SJCRH30 (cell line): Measurements from ENCODE around the gene CCDC183. TPM values are rescaled to one million over a fixed set of nuclear protein-coding genes. Genes with fewer than 3 reads are reported as not detected.

Experiments used
- DNase-seq, 2 experiments: peaks; one replicate each; pipeline ENCODE4 v3.0.0-alpha.2; 2015 to 2020
- H3K27ac ChIP-seq: fragments of 250-450 bp; sonication (Bioruptor Pico); 2 replicates; pipeline ENCODE4 v1.5.1; 2020; ENCODE audit warnings: mild to moderate bottlenecking, moderate library complexity
- H3K27me3 ChIP-seq: fragments of 250-450 bp; sonication (Bioruptor Pico); 2 replicates; pipeline ENCODE4 v1.5.1; 2020; ENCODE audit warnings: mild to moderate bottlenecking, moderate library complexity
- H3K36me3 ChIP-seq: fragments of 250-450 bp; sonication (Bioruptor Pico); 2 replicates; pipeline ENCODE4 v1.5.1; 2020; ENCODE audit warnings: mild to moderate bottlenecking, moderate library complexity
- H3K4me1 ChIP-seq: fragments of 250-450 bp; sonication (Bioruptor Pico); 2 replicates; pipeline ENCODE4 v1.5.1; 2020; ENCODE audit warnings: mild to moderate bottlenecking, moderate library complexity
- H3K4me3 ChIP-seq: fragments of 250-450 bp; sonication (Bioruptor Pico); 2 replicates; pipeline ENCODE4 v1.5.1; 2020; ENCODE audit warnings: mild to moderate bottlenecking, moderate library complexity
- H3K9me3 ChIP-seq: fragments of 250-450 bp; sonication (Bioruptor Pico); replicated peaks from 2 replicates; pipeline ENCODE4 v1.5.1; 2020; ENCODE audit warnings: mild to moderate bottlenecking, moderate library complexity
- total RNA-seq: library from RNA; depleted of rRNA; stranded (reverse); fragments of >200 nt; shearing (Covaris generic); gene quantifications from 2 replicates; pipeline ENCODE4 v1.2.3, GENCODE V29; 2014

The CCDC183 gene
- total RNA-seq, 1 experiment from 2014 or later = 0.14 TPM

DNA sequence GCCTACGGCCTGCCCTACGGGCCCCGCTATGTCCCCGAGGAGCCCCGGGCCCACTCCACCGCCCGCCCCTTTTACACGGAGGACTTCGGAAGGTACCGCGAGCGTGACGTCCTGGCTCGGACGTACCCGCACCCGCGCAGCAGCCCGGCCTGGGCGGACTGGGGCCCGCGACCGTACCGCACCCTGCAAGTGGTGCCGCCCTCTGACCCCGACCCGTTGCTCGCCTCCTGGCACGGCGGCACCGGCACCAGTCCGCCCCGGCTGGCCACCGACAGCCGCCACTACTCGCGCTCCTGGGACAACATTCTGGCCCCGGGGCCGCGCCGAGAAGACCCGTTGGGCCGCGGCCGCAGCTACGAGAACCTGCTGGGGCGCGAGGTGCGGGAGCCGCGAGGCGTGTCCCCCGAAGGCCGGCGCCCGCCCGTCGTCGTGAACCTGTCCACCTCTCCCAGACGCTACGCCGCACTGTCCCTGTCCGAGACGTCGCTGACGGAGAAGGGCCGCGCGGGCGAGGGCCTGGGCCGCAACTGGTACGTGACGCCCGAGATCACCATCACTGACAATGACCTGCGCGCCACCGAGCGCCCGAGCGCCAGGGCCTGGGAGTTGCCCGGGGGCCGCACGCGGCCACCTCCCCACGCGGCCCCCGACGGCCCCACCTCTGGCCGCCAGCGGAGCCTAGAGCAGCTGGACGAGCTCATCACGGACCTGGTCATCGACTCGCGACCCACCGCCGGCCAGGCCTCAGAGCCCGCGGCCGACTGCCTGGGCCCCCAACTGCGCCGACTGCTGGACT lies 49.5 kb downstream of the CCDC183 start:
- Histone ChIP-seq H3K9me3 (no peaks in the 10 kb centered on the region), H3K27ac (no peak overlapping the region), H3K27me3 (no peaks in the 10 kb centered on the region), H3K36me3 (no peaks in the 10 kb centered on the region), H3K4me3 (no peak overlapping the region), H3K4me1 (peaks cover 18% of the 10 kb centered on the region)
- DNase-seq = no peak

- Histone ChIP-seq H3K27me3 (no peaks in the 10 kb centered on the region), H3K36me3 (no peaks in the 10 kb centered on the region), H3K4me1 (peaks cover 9% of the 10 kb centered on the region), H3K9me3 (no peaks in the 10 kb centered on the region), H3K4me3 (no peak overlapping the region), H3K27ac (no peak overlapping the region)
- DNase-seq = no peak
Measured at GRCh38 chr9:136846376-136847087, 50.4 kb downstream of the CCDC183 start.

DNA sequence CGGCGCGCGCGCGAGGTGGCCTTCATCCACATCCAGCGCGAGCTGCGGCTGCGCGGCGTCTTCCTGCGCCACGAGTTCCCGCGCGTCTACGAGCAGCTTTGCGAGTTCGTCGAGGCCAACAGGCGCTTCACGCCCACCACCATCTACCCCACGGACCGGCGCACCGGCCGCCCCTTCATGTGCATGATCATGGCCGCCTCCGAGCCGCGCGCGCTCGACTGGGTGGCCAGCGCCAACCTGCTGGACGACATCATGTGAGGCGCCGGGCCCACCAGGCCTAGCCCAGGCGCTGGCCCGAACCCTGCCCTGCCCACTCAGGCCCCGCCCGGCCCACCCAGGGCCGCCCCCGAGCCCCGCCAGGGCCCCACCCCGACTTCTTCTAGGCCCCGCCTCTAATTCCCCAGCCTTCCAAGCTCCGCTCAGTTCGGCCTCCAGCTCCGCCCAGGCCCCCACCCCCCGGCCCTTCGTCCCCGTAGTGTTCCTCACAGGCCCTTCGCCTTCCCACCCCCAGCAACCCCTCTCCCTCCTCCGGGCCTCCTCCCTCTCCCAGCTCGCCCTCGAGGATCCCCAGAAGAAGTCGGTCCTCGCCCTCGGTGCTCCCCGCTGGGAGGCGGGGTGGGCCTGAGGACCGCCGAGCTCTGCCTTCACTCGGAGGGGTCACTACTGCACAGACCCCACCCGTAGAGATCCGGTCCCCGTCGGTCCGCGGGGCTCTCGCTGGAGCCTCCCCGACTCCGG lies 51.1 kb downstream of the CCDC183 start:
- H3K27me3 ChIP-seq = no peaks in the 10 kb centered on the region
- no peaks in the 10 kb centered on the region for H3K36me3 ChIP-seq
- no peak for DNase-seq
- peaks cover 6% of the 10 kb centered on the region for H3K4me1 ChIP-seq
- no peaks in the 10 kb centered on the region for H3K9me3 ChIP-seq
- no peak overlapping the region for H3K27ac ChIP-seq
- peak overlapping the region; percentile 69 for H3K4me3 ChIP-seq

DNA sequence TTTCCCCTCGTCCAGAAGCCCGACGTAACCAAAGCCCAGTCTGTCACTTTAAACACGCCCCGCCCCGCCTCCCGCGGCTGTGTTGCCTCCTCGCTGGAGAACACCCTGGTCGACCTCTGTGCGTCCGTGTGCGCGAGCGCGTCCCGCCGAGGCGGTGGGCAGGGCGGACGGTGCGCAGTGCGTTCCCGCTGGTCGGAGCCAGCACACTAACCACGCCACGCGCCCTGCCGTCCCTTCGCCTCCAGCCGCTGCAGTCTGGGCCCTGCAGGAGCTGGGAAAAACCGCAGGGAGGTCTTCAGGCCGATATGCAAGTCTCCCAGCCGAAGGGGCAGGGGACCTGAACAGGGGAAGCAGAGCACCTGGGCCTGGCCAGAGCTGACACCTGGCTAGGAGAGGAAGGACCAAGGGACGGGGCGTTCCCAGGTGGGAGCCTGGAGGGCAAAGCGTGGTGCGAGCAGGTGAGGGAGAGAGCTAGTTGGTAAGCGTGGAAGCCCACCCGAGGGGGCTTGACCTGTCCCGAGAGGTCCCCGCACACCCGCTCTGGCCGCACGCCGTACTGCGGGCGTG lies 51.8 kb downstream of the CCDC183 start:
- peak overlapping the region; percentile 69 for H3K4me3 ChIP-seq
- no peak overlapping the region for H3K27ac ChIP-seq

DNA sequence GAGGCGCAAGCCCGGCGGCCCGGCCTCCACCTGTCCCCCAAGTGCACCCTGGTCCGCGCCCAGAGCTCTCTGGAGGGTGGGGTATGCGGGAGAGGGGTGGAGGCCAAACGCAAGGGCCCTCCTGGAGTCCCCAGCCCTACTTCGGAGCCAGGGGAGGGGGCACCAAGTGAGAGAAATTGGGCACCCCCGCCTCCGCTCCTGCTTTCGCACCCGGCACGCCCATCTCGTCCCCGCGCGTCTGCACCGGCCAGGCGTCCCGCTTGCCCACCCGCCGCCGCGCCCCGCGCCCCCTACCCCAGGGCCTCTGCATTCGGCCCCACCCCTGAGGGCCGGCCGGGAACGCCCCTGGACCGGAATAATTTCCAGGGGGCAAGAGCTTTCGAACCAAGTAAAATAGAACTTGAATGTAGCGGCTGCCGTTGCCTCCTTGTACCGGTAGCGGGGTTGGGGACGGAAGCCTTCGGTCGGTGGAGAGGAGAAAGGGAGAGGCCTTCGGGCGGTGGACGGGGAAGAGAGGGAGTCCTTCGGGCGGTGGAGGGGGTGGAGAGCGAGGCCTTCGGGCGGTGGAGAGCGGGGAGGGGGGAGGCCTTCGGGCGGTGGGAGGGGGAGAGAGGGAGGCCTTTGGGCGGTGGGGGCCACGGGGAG lies 52.4 kb downstream of the CCDC183 start:
- H3K4me1 ChIP-seq = no peaks in the 10 kb centered on the region; the same call in 1 of the 2 replicates

More for the DNA sequence above, 51.8 kb downstream of the CCDC183 start:
- DNase-seq = peak; percentile 86
- no peaks in the 10 kb centered on the region for H3K9me3 ChIP-seq
- H3K27me3 ChIP-seq = no peaks in the 10 kb centered on the region
- no peaks in the 10 kb centered on the region for H3K36me3 ChIP-seq
- peaks cover 4% of the 10 kb centered on the region; the same call in 1 of the 2 replicates for H3K4me1 ChIP-seq

GRCh38 chr9:136849038-136849959 lies 53.2 kb downstream of the CCDC183 start, which contains the start of gene PHPT1:
PHPT1 (plus strand) TSS chr9:136849409; CDS start chr9:136849431, 22 bp downstream.
- no peaks in the 10 kb centered on the region for H3K9me3 ChIP-seq
- no peaks in the 10 kb centered on the region for H3K36me3 ChIP-seq
- H3K27me3 ChIP-seq = no peaks in the 10 kb centered on the region
- H3K4me1 ChIP-seq = no peaks in the 10 kb centered on the region; the same call in 1 of the 2 replicates
- peak within 1 kb of the TSS; percentile 42 for H3K27ac ChIP-seq
- DNase-seq = peak; percentile 99 to 100
- peak within 1 kb of the TSS; percentile 69 for H3K4me3 ChIP-seq

More for the DNA sequence above, 52.4 kb downstream of the CCDC183 start:
- H3K9me3 ChIP-seq = no peaks in the 10 kb centered on the region
- H3K27ac ChIP-seq = peak overlapping the region; percentile 42
- H3K27me3 ChIP-seq = no peaks in the 10 kb centered on the region
- H3K36me3 ChIP-seq = no peaks in the 10 kb centered on the region
- no peak for DNase-seq
- H3K4me3 ChIP-seq = peak overlapping the region; percentile 69

DNA sequence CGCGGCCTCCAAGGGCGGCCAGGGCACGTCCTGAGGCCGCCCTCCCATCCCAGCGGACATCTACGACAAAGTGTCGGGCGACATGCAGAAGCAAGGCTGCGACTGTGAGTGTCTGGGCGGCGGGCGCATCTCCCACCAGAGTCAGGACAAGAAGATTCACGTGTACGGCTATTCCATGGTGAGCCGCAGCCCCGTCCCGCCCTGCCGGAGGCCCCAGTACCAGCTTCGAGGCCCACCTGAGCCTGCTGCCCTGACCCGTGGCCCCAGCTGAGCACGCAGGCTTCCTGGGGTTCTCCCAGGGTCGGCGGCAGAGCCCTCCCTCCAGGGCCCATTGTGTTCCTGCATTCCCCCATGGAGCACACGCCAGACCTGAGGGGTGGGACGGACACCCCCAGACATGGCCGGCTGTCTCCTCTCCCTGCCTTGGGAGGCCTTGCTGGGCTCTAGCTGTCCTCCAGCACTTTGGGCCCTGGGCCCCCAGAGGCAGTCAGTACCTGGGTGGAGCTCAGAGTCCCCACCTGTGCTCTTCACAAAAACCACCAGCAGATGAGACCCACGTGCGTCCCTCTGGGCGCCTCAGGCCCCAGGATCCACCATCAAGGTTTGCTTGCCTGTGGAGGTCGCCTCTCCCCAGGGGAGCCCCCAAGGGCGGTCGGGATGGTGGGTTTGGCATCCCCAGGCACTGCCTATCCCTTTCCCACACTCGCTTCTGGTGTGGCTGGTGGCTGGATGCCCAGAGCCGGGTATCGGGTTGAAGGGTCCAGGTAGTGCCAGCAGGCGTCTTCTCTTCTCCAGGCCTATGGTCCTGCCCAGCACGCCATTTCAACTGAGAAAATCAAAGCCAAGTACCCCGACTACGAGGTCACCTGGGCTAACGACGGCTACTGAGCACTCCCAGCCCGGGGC lies 54.1 kb downstream of the CCDC183 start:
- Histone ChIP-seq H3K4me3 (peak overlapping the region; percentile 69), H3K27ac (no peak overlapping the region), H3K4me1 (no peaks in the 10 kb centered on the region; the same call in 1 of the 2 replicates), H3K27me3 (no peaks in the 10 kb centered on the region), H3K36me3 (no peaks in the 10 kb centered on the region), H3K9me3 (no peaks in the 10 kb centered on the region)
- DNase-seq = no peak

- Histone ChIP-seq H3K4me1 (no peaks in the 10 kb centered on the region; the same call in 1 of the 2 replicates), H3K27ac (no peak overlapping the region), H3K4me3 (no peak overlapping the region), H3K9me3 (no peaks in the 10 kb centered on the region), H3K36me3 (no peaks in the 10 kb centered on the region), H3K27me3 (no peaks in the 10 kb centered on the region)
- DNase-seq = no peak
Measured at GRCh38 chr9:136850866-136851775, 55.0 kb downstream of the CCDC183 start.

DNA sequence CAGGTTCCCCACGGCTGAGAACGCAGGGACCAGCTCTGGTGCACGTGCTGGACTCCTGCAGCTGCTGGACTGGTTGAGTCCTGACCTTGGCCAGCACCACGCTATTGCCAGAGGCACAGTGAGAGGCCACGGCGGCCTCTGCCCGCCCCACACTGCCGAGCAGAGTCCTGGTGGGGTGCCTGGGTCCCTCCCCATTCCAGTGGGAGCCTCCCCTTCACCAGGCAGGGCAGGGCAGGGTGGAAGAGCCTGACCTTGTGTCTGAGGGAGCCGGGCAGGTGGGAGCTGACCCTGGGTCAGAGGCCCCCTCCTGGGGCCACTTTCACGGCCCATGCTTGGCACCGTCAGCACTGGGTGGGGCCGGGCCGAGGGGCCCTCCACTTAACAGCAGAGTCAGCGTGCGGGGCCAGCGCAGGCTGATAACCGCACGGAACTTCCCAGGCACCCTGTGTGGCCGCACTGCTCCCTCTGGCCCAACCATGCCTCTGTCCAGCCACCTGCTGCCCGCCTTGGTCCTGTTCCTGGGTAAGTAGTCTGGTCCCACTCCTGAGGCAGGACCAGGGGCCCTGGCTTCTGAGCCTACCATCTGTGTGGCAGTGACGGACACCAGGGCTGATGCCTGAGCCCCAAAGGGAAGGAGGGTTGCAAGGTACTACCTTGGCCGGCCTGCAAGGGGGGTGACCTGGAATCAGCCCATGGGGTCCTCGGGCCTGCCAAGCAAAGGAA lies 56.0 kb downstream of the CCDC183 start, which contains the start of gene MAMDC4:
MAMDC4 (plus strand) TSS at position 406 of the 723 bp plus-strand sequence; CDS start at position 477, 71 bp downstream.
- H3K27me3 ChIP-seq = no peaks in the 10 kb centered on the region
- no peaks in the 10 kb centered on the region for H3K36me3 ChIP-seq
- no peak for DNase-seq
- H3K4me3 ChIP-seq = no peak within 1 kb of the TSS
- H3K4me1 ChIP-seq = no peaks in the 10 kb centered on the region; the same call in 1 of the 2 replicates
- no peak within 1 kb of the TSS for H3K27ac ChIP-seq
- no peaks in the 10 kb centered on the region for H3K9me3 ChIP-seq

DNA sequence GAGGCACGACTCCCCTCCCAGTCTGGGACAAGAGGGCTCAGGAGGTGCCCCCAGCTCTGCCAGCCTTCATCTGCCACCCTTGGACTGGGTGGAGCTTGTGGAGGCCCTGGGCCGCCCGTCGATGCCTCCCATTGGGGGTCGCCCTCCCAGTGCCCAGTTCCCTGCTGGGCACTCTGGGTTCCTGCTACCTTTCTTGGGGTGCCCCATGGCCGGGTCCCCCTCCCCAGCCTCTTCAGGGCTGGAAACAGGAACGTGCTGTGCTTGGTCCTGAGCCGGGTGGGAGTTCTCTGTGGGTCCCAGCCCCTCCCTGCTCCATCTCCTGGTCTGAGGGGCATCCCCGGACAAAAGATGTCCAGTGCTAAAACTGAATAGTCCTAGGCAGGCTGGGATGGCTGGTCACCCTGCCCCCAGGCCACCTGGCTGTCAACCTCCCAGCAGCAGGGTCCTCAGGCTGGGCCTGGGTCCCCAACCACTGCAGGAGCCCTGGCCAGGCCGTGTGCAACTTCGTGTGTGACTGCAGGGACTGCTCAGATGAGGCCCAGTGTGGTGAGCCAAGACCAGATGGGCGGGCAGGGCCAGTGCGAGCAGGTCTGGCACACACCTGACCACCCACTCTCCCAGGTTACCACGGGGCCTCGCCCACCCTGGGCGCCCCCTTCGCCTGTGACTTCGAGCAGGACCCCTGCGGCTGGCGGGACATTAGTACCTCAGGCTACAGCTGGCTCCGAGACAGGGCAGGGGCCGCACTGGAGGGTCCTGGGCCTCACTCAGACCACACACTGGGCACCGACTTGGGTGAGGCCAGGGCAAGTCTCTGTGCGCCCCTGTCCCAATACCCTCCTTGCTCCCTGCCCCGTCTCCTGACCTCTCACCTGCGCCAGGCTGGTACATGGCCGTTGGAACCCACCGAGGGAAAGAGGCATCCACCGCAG lies 56.8 kb downstream of the CCDC183 start:
- H3K27me3 ChIP-seq = no peaks in the 10 kb centered on the region
- no peaks in the 10 kb centered on the region for H3K9me3 ChIP-seq
- no peak overlapping the region for H3K27ac ChIP-seq
- H3K4me1 ChIP-seq = no peaks in the 10 kb centered on the region; the same call in 1 of the 2 replicates
- DNase-seq = no peak
- H3K4me3 ChIP-seq = no peak overlapping the region
- no peaks in the 10 kb centered on the region for H3K36me3 ChIP-seq
